K562 (cell line): ENCODE results near the gene ACTN4. TPM values are rescaled to one million over a fixed set of nuclear protein-coding genes. Genes with fewer than 3 reads are reported as not detected.

Source experiments
- BCOR ChIP-seq: fragments of 450-650 bp; IDR thresholded peaks from 2 replicates; pipeline ENCODE4 v1.6.1; 2016
- CAMTA2 ChIP-seq: fragments of 250-450 bp; sonication (Bioruptor Pico); conservative IDR thresholded peaks from 2 replicates; pipeline ENCODE4 v1.5.1; 2022
- CHD2 ChIP-seq: IDR thresholded peaks from 2 replicates; pipeline ENCODE4 v1.6.1; 2011; ENCODE audit warnings: low read depth, low read length
- FOXP1 ChIP-seq: sonication (generic); formaldehyde crosslinking; IDR thresholded peaks from 2 replicates; pipeline ENCODE4 v1.8.0; 2022; ENCODE audit warnings: mild to moderate bottlenecking, missing genetic modification reagents
- HIVEP1 ChIP-seq: fragments of 250-450 bp; sonication (Bioruptor Pico); IDR thresholded peaks from 2 replicates; pipeline ENCODE4 v1.4.0; 2020; ENCODE audit warnings: mild to moderate bottlenecking
- JUN ChIP-seq, 2 experiments: sonication (generic) in 1 of 2; formaldehyde crosslinking in 1 of 2; IDR thresholded peaks; 2 replicates each; pipeline versions ENCODE4 v1.6.1 to v1.8.0; 2012 to 2022; ENCODE audit warnings: borderline replicate concordance in 2 of 2, mild to moderate bottlenecking in 2 of 2, improper control_type of control experiment in 1 of 2, low read depth in 1 of 2, low read length in 1 of 2, missing genetic modification reagents in 1 of 2
- NCOA2 ChIP-seq, 2 experiments: fragments of 450-650 bp; IDR thresholded peaks; 2 replicates each; pipeline ENCODE4 v1.6.1; 2018; ENCODE audit warnings: mild to moderate bottlenecking in 2 of 2, moderate library complexity in 1 of 2; ENCODE audit not compliant: partially characterized antibody in 2 of 2
- NFXL1 ChIP-seq: fragments of 450-650 bp; formaldehyde crosslinking; IDR thresholded peaks from 2 replicates; pipeline ENCODE4 v1.4.0; 2021; ENCODE audit warnings: mild to moderate bottlenecking
- SIN3A ChIP-seq, 2 experiments: fragments of 150-350 bp in 1 of 2; IDR thresholded peaks; 2 replicates each; pipeline ENCODE4 v1.6.1; 2011 to 2016; ENCODE audit warnings: borderline replicate concordance in 2 of 2, low read depth in 2 of 2, low read length in 2 of 2, mild to moderate bottlenecking in 2 of 2, moderate library complexity in 2 of 2; ENCODE audit not compliant: control insufficient read depth in 1 of 2
- SMAD1 ChIP-seq: fragments of 150-350 bp; IDR thresholded peaks from 2 replicates; pipeline ENCODE4 v1.6.1; 2014; ENCODE audit warnings: low read length, low read depth; ENCODE audit not compliant: partially characterized antibody
- SNIP1 ChIP-seq: fragments of 450-650 bp; IDR thresholded peaks from 2 replicates; pipeline ENCODE4 v1.7.1; 2017; ENCODE audit warnings: low read depth, mild to moderate bottlenecking
- STAG1 ChIP-seq: sonication (generic); formaldehyde crosslinking; IDR thresholded peaks from 2 replicates; pipeline ENCODE4 v1.5.0; 2020; ENCODE audit warnings: missing genetic modification reagents, borderline replicate concordance
- ZBED1 ChIP-seq: IDR thresholded peaks from 2 replicates; pipeline ENCODE4 v1.6.1; 2014
- ZBTB7A ChIP-seq: IDR thresholded peaks from 2 replicates; pipeline ENCODE4 v1.6.1; 2011; ENCODE audit warnings: low read depth, mild to moderate bottlenecking, low read length, moderate library complexity, borderline replicate concordance; ENCODE audit not compliant: control insufficient read depth
- ZNF584 ChIP-seq: fragments of 200-800 bp; sonication (Bioruptor generic); IDR thresholded peaks from 2 replicates; pipeline ENCODE4 v1.6.1; 2016; ENCODE audit warnings: low read depth, mild to moderate bottlenecking, missing genetic modification characterization, missing compliant biosample characterization
- polyA plus RNA-seq, 8 experiments: library from polyadenylated mRNA; depleted of rRNA in 4 of 8; stranded (reverse) in 5 of 8; unstranded in 3 of 8; fragments of >200 nt; fragmentation: Nextera tagmentation in 2 of 8; fragmentation: Illumina TruSeq in 1 of 8; extraction: Ambion mirVana in 2 of 8; extraction: Trizol in 1 of 8; gene quantifications; 2 replicates each; pipeline versions ENCODE4 v1.2.1 to v1.2.3, GENCODE V29; 2011 to 2014; ENCODE audit warnings: inconsistent platforms in 1 of 8, missing spikeins in 1 of 8
- total RNA-seq, 7 experiments: library from RNA; depleted of rRNA in 6 of 7; stranded (reverse); fragments of >200 nt in 6 of 7; fragmentation: Illumina TruSeq in 2 of 7; extraction: Trizol in 2 of 7; gene quantifications; 2 replicates each; pipeline versions ENCODE4 v1.2.1 to v1.2.3, GENCODE V29; 2011 to 2021; ENCODE audit warnings: low replicate concordance in 1 of 7
- TF ChIP-seq, protein P1 (sequence below), 3 experiments: fragments of 200-800 bp in 1 of 3; sonication (Bioruptor generic) in 1 of 3; sonication (generic) in 1 of 3; formaldehyde crosslinking in 1 of 3; IDR thresholded peaks; 2 replicates each; pipeline versions ENCODE4 v1.6.1 to v1.8.0; 2016 to 2022; ENCODE audit warnings: mild to moderate bottlenecking in 2 of 3, missing compliant biosample characterization in 2 of 3, missing genetic modification characterization in 2 of 3, missing genetic modification reagents in 1 of 3
- TF ChIP-seq, protein P2 (sequence below): fragments of 450-650 bp; formaldehyde crosslinking; IDR thresholded peaks from 2 replicates; pipeline ENCODE4 v1.4.0; 2020; ENCODE audit warnings: mild to moderate bottlenecking, mixed read lengths
- TF ChIP-seq, protein P3 (sequence below): fragments of 450-650 bp; IDR thresholded peaks from 2 replicates; pipeline ENCODE4 v1.6.1; 2017; ENCODE audit warnings: antibody characterized with exemption, mild to moderate bottlenecking
- TF ChIP-seq, protein P4 (sequence below): sonication (generic); formaldehyde crosslinking; IDR thresholded peaks from 2 replicates; pipeline ENCODE4 v1.9.0; 2022; ENCODE audit warnings: mild to moderate bottlenecking, missing genetic modification reagents

Gene ACTN4
- total and polyA plus RNA-seq, 9 of the 15 experiments (the other 6 are each of a cell fraction or from before 2014, with no cell fraction given) = 3.1 to 385 (median 125) TPM

DNA sequence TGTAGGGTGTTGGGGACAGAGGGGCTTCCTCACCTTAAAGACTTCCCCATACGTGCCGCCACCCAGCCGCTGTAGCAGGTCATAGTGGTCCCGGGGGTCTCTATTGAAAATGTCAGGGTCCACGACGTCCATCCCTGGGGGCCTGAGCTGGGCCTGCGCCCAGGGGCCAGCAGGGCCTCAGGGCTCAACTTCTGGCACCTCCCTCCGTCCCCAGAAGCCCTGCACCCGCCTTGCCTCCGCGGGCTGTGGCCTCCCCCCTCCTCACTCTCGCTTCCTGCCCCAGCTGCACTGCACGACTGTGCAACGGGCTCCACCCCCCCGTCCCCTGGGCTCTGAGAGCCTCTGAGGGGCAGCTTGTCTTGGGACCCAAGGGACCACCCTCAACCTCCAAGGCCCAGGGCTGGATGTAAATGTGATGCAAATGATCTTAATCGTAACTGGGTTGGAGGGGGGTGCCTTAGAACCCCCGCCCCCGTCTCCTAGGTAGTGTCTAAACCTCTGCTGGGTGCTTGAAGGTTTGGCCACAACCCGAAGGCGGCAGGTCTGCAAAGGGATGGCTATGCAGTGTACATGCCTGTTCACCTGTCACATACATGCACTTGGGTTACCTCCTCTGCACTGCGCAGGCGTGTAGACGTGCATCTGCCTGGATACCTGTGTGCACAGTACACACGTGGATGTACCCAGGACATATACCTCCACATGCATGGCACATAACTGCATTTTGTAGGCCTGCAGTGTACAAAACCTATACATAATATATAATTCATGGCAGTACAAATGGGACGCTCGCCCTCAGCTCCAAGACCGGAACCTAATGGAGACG lies 29.5 kb upstream of the ACTN4 start, which contains the start of gene MAP4K1 (continued):
- TF ChIP-seq, protein P1, sequence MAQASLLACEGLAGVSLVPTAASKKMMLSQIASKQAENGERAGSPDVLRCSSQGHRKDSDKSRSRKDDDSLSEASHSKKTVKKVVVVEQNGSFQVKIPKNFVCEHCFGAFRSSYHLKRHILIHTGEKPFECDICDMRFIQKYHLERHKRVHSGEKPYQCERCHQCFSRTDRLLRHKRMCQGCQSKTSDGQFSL (CRISPR knock-in tag; IDR thresholded peaks at IDR 0.05) = no peak
- TF ChIP-seq, protein P1 (tag; IDR thresholded peaks at IDR 0.05) = peak in 1 of 2 experiments; percentile 34; a peak in 1 of 4 replicates
- TF ChIP-seq CAMTA2 (CRISPR knock-in tag) (no peak), SIN3A (IDR thresholded peaks at IDR 0.05; ENCODE audit: borderline replicate concordance in 2 of 2, control insufficient read depth in 1 of 2, low read depth in 2 of 2, low read length in 2 of 2) (no peak), FOXP1 (CRISPR knock-in tag) (peak; percentile 60; the same call in 1 of the 2 replicates), ZNF584 (CRISPR knock-in tag) (no peak), SNIP1 (no peak), ZBED1 (no peak), ZBTB7A (peak; percentile 53; the same call in 1 of the 2 replicates), SMAD1 (no peak), CHD2 (no peak), JUN (IDR thresholded peaks at IDR 0.05; ENCODE audit: borderline replicate concordance, low read depth, low read length) (no peak; the same call in 1 of the 2 replicates), JUN (CRISPR knock-in tag; IDR thresholded peaks at IDR 0.05; ENCODE audit: borderline replicate concordance) (0 out of 2 replicates have a peak, but pooled peaks have one; percentile 19), STAG1 (CRISPR knock-in tag) (0 out of 2 replicates have a peak, but pooled peaks have one; percentile 5), HIVEP1 (CRISPR knock-in tag) (no peak), NFXL1 (no peak), NCOA2 (IDR thresholded peaks at IDR 0.05; ENCODE audit: partially characterized antibody in 2 of 2) (no peak), BCOR (no peak)
- TF ChIP-seq, protein P2, sequence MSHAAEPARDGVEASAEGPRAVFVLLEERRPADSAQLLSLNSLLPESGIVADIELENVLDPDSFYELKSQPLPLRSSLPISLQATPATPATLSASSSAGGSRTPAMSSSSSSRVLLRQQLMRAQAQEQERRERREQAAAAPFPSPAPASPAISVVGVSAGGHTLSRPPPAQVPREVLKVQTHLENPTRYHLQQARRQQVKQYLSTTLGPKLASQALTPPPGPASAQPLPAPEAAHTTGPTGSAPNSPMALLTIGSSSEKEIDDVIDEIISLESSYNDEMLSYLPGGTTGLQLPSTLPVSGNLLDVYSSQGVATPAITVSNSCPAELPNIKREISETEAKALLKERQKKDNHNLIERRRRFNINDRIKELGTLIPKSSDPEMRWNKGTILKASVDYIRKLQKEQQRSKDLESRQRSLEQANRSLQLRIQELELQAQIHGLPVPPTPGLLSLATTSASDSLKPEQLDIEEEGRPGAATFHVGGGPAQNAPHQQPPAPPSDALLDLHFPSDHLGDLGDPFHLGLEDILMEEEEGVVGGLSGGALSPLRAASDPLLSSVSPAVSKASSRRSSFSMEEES (CRISPR knock-in tag) = no peak
- TF ChIP-seq, protein P3, sequence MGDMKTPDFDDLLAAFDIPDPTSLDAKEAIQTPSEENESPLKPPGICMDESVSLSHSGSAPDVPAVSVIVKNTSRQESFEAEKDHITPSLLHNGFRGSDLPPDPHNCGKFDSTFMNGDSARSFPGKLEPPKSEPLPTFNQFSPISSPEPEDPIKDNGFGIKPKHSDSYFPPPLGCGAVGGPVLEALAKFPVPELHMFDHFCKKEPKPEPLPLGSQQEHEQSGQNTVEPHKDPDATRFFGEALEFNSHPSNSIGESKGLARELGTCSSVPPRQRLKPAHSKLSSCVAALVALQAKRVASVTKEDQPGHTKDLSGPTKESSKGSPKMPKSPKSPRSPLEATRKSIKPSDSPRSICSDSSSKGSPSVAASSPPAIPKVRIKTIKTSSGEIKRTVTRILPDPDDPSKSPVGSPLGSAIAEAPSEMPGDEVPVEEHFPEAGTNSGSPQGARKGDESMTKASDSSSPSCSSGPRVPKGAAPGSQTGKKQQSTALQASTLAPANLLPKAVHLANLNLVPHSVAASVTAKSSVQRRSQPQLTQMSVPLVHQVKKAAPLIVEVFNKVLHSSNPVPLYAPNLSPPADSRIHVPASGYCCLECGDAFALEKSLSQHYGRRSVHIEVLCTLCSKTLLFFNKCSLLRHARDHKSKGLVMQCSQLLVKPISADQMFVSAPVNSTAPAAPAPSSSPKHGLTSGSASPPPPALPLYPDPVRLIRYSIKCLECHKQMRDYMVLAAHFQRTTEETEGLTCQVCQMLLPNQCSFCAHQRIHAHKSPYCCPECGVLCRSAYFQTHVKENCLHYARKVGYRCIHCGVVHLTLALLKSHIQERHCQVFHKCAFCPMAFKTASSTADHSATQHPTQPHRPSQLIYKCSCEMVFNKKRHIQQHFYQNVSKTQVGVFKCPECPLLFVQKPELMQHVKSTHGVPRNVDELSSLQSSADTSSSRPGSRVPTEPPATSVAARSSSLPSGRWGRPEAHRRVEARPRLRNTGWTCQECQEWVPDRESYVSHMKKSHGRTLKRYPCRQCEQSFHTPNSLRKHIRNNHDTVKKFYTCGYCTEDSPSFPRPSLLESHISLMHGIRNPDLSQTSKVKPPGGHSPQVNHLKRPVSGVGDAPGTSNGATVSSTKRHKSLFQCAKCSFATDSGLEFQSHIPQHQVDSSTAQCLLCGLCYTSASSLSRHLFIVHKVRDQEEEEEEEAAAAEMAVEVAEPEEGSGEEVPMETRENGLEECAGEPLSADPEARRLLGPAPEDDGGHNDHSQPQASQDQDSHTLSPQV = 0 out of 2 replicates have a peak, but pooled peaks have one; percentile 33
- TF ChIP-seq, protein P4, sequence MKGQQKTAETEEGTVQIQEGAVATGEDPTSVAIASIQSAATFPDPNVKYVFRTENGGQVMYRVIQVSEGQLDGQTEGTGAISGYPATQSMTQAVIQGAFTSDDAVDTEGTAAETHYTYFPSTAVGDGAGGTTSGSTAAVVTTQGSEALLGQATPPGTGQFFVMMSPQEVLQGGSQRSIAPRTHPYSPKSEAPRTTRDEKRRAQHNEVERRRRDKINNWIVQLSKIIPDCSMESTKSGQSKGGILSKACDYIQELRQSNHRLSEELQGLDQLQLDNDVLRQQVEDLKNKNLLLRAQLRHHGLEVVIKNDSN = no peak
